GM21717 (cell line): Measurements from ENCODE around the gene SLC16A11.
"Not testable (repeated sequence)": the region's sequence is repeated elsewhere in the genome, so short reads cannot be mapped to it uniquely, and the experiment has no call there.

Experiments
- ATAC-seq: cut with Tn5 transposase; IDR thresholded peaks from one replicate; pipeline ENCODE4 v1.9.1; 2021; ENCODE audit warnings: mild to moderate bottlenecking, moderate library complexity; ENCODE audit not compliant: unreplicated experiment

The SLC16A11 gene

DNA sequence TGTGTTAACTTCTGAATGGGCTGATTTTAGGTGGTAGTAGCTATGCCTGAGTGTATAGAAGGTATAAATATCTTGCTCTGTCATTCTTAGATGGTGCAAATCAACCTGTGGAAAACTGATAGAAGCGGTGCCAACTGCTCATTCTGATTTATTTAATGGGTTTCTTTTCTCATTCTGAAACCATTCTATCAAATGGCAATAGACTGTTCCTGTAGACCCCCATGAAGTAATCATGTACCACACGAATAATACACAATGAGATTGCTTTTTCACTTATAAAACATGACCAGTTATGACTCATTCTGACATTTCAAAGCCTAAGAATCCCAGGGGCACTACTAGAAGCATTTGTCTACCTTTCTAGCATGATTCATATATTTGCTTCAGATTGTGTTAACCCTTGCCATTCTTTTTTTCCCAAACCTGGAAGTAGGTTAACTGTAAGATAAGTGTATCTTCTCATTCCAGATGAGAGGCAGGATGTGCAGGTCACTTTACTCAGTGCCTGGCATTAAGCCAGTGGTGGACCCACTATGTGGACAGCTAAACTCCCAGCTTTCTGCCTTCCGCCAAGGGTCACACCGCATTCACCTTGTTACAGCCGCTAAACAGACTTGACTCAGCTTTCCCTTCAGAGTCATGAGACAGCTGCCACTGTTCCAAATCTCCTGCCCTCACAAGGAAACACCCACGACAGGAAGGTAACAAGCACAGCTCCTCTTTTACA is 16.4 kb upstream of the SLC16A11 start:
- no peak for ATAC-seq

DNA sequence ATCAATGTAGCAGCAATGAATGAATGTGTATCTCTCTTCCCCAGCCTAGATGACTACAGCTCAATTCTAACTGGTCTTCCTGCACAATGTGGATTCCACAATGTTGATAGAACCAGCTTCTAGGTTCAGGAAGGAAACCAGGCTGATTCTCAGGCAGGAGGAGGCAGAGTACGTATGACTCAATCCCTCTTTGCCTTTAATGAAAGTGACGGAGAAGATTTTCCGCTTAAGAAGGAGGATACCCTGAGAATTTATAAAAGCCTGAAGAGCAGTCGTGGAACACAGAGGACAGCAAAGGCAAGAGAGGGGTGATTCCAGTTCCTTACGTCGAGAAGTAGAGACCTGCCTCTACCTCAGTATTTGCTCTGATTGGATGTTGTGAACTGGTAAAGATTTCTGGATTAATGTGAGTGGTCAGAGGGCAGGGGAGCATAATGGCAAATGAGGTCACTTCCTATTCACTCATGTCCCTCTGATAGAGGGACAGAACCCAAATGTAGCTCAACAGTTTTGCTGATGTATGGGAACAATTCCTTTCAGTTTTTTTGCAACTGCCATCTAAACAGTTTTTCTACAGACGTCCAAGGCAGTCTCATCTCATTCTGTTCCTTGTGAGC is 15.0 kb upstream of the SLC16A11 start:
- ATAC-seq = no peak

DNA sequence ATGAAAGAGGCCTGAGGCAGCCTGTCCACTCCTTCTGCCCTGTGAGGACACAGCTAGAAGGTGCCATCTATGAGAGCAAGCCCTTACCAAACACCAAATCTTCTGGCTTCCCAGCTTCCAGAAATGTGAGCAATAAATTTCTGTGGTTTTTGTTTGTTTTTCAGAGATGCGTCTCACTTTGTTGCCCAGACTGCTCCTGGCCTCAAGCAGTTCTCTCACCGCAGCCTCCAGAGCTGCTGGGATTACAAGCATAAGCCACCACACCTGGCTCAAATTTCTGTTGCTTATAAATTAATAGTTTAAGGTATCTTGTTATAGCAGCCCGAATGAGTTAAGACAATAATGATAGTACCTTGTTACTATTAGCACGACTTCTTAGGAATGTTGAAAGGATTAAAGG is 12.5 kb upstream of the SLC16A11 start:
- no peak for ATAC-seq

DNA sequence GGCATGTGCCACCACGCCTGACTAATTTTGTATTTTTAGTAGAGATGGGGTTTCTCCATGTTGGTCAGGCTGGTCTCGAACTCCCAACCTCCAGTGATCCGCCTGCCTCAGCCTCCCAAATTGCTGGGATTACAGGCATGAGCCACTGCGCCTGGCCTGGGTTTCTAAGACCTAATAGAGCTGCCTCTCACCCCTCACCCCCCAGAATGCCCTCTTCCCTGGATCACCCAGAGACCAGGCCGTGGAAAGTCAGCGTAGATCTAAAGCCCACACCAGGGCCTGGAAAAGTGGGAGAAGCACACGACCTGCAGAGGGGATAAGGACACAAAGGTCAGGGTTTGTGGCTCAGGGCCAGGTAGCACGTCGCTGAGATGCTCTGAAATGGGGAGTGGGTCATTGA is 6.7 kb upstream of the SLC16A11 start:
- ATAC-seq = not testable (repeated sequence)

DNA sequence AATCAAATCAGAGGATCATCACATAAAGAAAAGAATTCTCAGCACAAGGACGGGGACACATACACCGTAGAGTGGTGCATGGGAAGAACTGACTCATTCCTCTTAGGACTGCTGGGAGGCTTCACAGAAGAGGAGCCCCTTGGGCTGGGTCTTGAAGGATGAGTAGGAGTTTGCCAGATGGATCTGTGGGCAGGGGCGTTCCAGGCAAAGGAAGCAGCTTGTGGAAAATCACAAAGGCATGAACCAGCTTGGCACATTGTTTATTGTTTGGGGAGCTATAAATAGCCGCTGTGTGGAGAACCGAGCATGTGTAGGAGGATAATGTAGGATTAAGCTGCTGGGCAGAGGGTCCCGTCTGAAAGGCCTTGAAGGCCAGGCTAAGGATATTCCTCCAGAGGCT is 5.1 kb upstream of the SLC16A11 start:
- no peak for ATAC-seq

DNA sequence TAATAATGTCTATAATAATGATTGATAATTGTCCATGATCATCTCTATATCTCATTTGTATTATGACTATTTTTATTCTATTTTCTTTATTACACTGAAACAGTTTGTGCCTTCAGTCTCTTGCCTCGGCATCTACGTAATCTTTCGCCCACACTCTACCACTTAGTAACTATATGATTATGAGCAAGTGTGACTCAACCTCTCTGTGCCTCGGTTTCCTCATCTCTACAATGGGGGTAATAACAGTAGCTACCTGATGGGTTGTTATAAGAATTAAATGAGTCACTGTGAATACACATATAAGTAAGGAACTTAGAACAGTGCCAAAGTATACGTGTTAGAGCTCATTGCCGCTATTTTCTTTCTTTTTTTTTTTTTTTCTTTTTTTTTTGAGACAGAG is 3.7 kb upstream of the SLC16A11 start:
- no peak for ATAC-seq

DNA sequence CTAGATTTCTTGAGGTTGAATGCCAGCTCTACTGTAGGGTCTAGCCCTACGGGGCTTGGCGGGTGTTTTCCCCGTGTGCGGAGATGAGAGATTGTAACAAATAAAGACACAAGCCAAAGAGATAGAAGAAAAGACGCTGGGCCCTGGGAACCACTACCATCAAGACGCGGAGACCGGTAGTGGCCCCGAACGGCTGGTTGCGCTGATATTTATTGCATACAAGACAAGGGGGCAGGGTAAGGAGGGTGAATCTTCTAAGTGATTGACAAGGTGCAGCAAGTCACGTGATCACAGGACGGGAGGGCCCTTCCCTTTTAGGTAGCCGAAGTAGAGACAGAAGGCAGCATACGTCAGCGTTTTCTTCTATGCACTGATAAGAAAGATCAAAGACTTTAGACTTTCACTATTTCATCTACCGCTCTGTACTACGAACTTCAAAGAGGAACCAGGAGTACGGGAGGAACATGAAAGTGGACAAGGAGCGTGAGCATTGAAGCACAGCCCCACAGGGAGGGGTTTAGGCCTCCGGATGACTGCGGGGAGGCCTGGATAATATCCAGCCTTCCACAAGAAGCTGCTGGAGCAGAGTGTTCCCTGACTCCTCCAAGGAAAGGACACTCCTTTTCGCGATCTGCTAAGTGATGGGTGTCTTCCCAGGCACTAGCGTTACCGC is 3.0 kb upstream of the SLC16A11 start:
- ATAC-seq = not testable (repeated sequence)

DNA sequence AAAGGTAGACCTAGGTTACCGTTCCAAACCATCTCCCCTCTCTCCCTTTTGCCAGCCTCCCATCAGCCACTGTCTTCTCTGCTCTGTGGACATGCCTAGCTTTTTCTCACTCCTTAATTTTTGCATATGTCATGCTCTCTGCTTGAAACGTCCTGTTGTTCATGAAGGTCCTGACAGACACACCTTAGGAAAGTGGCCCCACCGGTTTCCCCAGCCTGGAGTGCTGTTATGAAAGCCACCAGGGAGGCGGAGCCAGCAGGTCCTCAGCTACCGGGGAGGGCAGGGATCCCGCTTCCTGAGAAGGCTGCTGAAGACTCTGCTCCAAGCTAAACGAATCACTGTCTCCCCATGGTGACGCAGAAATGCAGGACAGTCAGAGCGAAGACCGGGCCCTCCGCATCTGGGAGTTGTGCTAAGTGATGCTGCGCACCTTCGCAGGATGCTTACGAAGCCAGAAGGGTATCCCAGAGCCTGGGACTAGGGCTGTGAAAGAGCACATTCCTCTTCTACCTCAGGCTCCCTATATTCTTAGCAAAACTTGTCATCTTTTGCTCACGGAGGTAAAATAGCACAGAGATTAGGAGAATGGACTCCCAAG is 2.3 kb upstream of the SLC16A11 start:
- ATAC-seq = no peak

DNA sequence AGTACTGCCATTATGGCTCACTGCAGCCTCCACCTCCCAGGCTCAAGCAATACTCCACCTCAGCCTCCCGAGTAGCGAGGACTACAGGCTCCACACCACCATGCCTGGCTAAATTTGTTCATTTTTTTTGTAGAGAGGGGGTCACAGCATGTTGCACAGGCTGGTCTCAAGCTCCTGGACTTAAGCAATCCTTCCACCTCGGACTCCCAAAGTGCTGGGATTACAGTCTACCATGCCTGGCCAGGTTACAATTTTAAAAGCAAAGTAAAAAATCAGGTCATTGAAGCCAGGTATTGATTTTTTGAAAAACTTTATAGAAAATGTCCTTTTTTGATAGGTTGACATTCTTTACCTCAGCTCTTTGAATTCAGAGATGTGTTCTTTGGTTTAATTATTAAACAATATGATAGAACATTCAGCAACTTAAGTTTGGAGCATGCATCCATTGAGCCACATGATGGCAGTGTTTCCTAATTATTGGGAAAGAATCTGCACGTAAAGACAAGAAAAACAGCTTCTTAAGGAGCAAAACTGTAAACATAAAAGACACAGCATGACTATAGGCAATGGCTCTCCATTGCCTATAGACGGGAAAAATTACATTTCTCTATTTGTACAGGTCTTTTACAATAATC is 1.7 kb upstream of the SLC16A11 start:
- ATAC-seq = no peak

DNA sequence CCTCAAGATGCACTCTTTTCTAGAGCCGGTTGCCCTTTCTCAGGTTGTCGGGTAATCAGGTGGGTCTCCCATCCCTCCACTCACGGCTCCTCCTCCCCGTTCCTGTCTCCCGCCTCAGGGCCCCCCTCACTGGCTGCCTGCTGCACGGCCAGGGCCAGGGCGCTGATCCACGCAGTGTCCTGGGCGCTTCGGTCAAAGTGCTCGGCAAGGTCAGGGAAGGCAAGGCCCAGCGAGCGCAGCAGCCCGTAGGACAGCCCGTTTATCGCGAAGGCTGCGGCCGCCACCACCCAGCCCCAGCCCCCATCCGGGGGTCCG is 753 bp downstream of the SLC16A11 start:
- no peak for ATAC-seq

DNA sequence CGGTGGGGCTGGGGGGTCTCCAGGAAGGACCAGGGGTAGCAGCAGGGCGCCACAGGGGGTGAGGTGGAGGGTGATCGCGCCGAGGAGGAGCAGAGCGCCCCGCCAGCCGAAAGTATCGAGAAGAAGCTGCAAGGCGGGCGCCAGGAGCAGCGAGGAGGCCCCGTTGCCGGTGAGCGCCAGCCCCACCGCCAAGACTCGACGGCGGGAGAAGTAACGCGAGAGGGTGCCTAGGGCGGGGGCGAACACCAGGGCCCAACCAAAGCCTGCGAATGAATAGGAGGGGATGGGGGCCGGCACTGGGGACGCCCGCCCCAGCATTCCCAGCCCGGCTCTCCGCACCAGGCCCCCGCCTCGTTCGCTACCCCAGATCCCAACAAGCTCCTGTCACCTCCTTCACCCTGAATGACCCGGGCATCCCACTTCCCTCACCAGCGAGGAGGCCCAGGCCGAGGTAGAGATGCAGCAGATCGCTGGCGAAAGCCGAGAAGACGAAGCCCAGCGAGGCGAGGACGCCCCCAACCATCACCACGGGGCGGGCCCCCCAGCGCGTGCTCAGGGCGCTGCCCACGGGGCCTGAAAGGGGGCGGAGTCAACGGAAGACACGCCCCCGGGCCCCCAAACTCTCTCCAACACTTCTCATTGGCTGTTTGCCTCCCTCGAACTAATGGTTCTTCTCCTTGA is 1.3 kb downstream of the SLC16A11 start:
- ATAC-seq = no peak

DNA sequence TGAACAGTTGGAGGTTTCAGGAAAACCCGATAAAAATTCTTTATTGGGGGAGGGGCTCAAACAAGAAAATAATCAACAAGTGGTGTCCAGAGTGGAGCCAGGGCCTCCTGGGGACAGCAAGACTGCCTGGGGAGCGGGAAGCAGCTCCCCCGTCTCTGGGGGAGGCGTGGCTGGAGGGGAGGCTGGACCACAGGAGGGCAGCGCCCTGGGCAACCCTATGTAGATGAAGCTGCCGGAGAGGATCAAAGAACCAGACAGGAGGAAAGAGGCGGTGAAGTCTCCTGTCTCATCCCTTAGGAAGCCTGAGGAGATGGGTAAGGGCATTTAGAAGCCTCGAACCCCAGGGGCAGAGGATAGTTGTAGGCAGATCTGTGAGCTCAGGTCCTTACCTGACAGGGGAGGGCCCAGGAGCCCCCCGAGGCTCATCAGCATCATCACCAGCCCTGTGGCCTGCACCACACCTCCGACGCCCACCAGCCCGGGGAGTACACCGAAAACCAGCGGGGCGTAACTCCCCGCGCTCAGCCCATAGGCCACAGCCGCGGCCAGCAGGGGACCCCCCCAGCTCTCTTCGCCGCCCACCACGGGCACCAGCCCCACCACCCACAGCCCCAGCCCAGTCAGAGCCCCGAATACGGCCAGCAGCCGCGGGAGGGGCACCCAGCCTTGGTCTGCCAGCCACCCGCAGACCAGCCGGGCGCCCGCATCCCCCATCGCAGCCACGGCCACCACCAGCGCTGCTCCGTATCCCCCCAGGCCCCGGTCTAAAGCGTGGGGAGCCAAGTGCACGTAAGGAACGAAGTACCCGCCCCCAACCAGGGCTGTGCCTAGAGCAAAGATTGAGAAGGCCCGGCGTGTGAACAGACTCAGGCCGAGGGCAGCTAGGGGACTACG is 2.0 kb downstream of the SLC16A11 start:
- ATAC-seq = no peak

DNA sequence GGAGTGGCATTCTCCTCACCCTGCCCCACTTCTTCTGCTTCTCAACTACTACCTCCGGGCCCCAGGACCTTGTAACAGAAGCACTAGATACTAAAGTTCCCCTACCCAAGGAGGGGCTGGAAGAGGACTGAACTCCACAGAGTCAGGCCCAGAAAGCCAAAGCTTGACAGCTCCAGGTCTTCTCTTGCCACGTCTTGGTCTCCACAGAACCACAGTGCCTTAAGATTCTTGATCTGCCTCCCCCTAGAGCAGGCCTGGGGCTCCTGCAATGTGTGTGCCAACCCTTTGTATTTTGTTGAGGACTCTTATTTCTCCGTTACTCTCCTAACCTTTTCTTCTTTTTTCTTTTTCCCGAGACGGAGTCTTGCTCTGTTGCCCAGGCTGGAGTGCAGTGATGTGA is 4.1 kb downstream of the SLC16A11 start:
- no peak for ATAC-seq

DNA sequence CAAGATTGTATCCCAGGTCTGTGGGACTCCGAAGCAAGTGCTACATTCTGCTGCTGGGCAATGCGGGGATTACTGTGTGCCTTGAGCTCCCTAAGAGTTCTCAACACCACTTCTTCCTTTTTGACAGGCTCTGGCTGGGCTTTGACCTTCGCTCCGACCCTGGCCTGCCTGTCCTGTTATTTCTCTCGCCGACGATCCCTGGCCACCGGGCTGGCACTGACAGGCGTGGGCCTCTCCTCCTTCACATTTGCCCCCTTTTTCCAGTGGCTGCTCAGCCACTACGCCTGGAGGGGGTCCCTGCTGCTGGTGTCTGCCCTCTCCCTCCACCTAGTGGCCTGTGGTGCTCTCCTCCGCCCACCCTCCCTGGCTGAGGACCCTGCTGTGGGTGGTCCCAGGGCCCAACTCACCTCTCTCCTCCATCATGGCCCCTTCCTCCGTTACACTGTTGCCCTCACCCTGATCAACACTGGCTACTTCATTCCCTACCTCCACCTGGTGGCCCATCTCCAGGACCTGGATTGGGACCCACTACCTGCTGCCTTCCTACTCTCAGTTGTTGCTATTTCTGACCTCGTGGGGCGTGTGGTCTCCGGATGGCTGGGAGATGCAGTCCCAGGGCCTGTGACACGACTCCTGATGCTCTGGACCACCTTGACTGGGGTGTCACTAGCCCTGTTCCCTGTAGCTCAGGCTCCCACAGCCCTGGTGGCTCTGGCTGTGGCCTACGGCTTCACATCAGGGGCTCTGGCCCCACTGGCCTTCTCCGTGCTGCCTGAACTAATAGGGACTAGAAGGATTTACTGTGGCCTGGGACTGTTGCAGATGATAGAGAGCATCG is 5.6 kb downstream of the SLC16A11 start:
- ATAC-seq = no peak

DNA sequence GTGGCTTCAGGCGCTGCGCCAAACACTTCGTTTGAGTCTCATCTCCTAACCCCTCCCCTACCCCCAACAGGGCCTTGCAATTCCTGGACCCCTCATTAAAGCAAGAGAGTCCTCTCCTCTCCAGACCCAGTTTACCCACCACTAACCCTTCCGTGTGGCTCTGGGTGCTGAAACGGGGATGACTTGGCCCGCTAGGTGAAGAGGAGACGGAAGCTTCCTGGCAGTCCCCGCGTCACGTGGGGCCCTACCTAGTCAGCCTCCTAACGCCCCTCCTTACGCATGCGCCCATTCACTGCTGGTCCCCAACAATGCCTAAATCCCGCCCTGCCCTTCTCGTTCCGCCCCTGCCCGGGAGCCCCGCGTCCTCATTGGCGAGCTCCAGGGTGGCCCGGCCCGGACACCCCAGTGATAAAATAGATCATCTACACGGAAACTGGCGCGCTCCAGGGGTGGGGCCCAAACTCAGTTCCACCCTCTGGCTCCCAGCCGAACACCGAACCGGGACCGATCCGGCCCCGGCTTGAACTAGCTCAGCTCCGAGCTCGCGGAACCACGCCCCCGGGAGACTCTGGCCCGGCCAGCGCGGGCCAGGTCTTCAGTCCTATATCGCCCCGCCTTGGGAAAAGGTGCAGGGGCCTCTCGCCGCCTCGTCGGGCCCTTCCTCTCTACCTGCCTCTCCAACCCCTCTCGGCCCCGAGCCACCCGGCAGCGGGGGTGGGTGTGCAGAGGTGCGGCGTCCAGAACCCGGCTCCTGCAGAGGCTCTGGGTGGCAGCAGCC is 8.1 kb downstream of the SLC16A11 start, which contains the start of gene SLC16A13:
TSS of gene SLC16A13 (plus strand) at position 425 of the 778 bp plus-strand sequence. CDS start 368 bp downstream, outside the sequence.
- ATAC-seq = peak; percentile 83

DNA sequence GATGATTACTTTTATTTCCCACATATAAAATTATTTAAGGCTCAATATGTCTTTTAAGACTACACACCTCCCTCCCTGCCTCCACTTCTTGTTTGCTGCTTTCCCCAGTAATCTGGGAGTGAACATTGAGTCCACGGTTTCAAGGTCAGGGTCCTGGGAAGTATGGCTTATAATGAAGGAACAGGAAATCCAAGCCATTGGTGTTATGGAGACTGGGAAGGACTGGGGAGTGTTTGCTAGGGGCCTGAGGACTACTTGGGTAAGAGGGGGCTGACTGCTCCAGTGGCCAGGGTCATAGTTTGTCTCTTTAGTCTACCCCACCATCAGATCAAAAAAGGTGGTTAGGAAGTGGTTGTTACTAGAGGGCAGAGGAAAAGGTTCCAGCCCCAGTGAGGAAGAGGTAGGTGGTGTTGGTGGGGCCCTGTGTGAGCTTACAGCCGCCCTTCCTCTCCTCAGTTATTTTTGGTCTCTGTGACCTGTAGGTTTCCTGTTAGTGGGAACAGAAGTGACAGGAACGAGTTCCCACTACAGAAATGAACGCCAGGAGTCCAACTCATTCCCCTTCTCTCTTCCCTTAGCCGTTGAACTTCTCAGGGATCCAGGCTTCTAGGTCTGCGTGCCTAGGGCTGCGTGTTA is 8.8 kb downstream of the SLC16A11 start:
- ATAC-seq = peak; percentile 11

DNA sequence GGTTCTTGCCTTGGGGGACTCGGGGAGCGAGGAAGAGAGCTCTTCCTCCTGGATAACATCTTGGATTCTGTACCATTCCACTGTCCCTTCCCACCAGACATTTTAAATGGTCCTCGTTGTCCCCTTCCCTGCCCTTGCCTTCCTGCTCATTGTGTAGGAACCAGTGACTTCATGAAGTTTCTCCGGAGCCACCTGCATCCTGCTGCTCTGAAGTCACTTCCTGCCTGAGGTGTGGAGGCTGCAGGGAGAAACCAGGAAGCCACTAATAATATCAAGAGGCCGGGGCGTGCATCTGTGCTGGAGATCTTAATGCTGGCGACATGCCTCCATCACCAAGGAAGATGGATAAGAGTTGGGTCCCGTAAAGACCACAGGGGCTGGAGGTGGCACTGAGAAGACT is 14.2 kb downstream of the SLC16A11 start:
- no peak for ATAC-seq

DNA sequence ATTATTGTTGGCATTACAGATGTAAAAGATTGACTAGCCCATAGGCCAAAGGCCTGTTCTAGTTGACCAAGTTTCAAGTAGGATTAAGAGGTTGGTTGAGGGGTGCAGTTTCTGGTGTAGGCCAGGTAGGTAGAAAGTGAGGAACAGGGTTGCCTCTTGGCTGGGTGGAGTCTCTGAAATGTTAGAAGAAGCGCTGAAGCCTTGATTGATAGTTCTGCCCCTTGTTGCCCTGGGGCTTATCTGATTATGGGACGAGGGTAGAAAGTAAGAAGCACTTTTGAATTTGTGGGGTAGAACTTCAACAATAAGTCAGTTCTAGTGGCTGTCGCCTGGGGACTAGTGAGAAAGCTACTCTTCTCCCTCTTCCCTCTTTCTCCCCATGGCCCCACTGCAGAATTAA is 14.8 kb downstream of the SLC16A11 start:
- no peak for ATAC-seq
